OCI-LY7 (cell line): ENCODE results near the gene THAP3. TPM values are rescaled to one million over a fixed set of nuclear protein-coding genes. Genes with fewer than 3 reads are reported as not detected.
A peak's percentile ranks its signal among the peaks of the same experiment; 100 is the strongest.

Experiments
- BruUV-seq: library from RNA; stranded (reverse); fragments of 400-500 nt; replicated peaks from 2 replicates; lab custom pipeline; 2021; lab: Mats Ljungman, UMichigan
- CTCF ChIA-PET: fragments of 300-600 bp; sonication (Branson Sonifier 250); formaldehyde crosslinking; loops from one replicate; lab custom pipeline; 2022; ENCODE audit warnings: antibody characterized with exemption; ENCODE audit not compliant: unreplicated experiment; lab: Charles Lee
- POLR2A ChIA-PET: fragments of 300-600 bp; sonication (Branson Sonifier 250); formaldehyde crosslinking; loops from one replicate; lab custom pipeline; 2022; ENCODE audit warnings: antibody characterized with exemption; lab: Charles Lee
- DNase-seq: peaks from one replicate; pipeline ENCODE4 v3.0.0-alpha.2; 2015; ENCODE audit warnings: low spot score
- H2AFZ ChIP-seq: fragments of 200-600 bp; sonication (generic), shearing (Covaris generic); 2 replicates; pipeline ENCODE4 v1.6.1; 2014; ENCODE audit warnings: mild to moderate bottlenecking, antibody characterized with exemption, low read length, moderate library complexity
- H3K27ac ChIP-seq: fragments of 200-600 bp; sonication (generic); 2 replicates; pipeline ENCODE4 v1.5.1; 2014; ENCODE audit warnings: mixed run types, low read depth, mild to moderate bottlenecking, moderate library complexity, low read length, inconsistent platforms; ENCODE audit not compliant: poor library complexity, severe bottlenecking
- H3K36me3 ChIP-seq: fragments of 200-600 bp; sonication (generic); 2 replicates; pipeline ENCODE4 v1.6.1; 2014; ENCODE audit warnings: mild to moderate bottlenecking, antibody characterized with exemption, low read length, moderate library complexity, mixed read lengths; ENCODE audit not compliant: insufficient read depth
- H3K4me1 ChIP-seq: fragments of 200-600 bp; sonication (generic); 2 replicates; pipeline ENCODE4 v1.5.1; 2014; ENCODE audit warnings: mild to moderate bottlenecking, low read length; ENCODE audit not compliant: insufficient read depth, poor library complexity, severe bottlenecking
- H3K4me2 ChIP-seq: fragments of 200-600 bp; sonication (generic); 2 replicates; pipeline ENCODE4 v1.6.1; 2014; ENCODE audit warnings: mild to moderate bottlenecking, low read length
- H3K4me3 ChIP-seq: fragments of 200-600 bp; sonication (generic); 2 replicates; pipeline ENCODE4 v1.5.1; 2014; ENCODE audit warnings: mild to moderate bottlenecking, low read depth, low read length; ENCODE audit not compliant: poor library complexity, severe bottlenecking
- H3K79me2 ChIP-seq: fragments of 200-600 bp; sonication (generic); 2 replicates; pipeline ENCODE4 v1.6.1; 2016; ENCODE audit warnings: low read depth, mild to moderate bottlenecking, low read length, moderate library complexity, mixed read lengths; ENCODE audit not compliant: insufficient read depth
- H3K9me2 ChIP-seq: fragments of 200-600 bp; sonication (generic); 2 replicates; pipeline ENCODE4 v1.6.1; 2016; ENCODE audit warnings: mild to moderate bottlenecking, low read length, mixed read lengths; ENCODE audit not compliant: insufficient read depth
- H3K9me3 ChIP-seq: fragments of 200-600 bp; sonication (generic); 2 replicates; pipeline ENCODE4 v1.6.1; 2014; ENCODE audit warnings: mild to moderate bottlenecking, mixed run types, low read length, mixed read lengths
- H4K20me1 ChIP-seq: fragments of 200-600 bp; sonication (generic); 2 replicates; pipeline ENCODE4 v1.6.1; 2014; ENCODE audit warnings: mild to moderate bottlenecking, antibody characterized with exemption, low read length, moderate library complexity, mixed read lengths; ENCODE audit not compliant: insufficient read depth
- CTCF ChIP-seq: fragments of 200-600 bp; sonication (generic); conservative IDR thresholded peaks from 2 replicates; pipeline ENCODE4 v1.5.1; 2014; ENCODE audit warnings: mild to moderate bottlenecking, antibody characterized with exemption, low read length, moderate library complexity, mixed read lengths
- EZH2phosphoT487 ChIP-seq: fragments of 200-600 bp; sonication (generic); IDR thresholded peaks from 2 replicates; pipeline ENCODE4 v1.6.1; 2018; ENCODE audit warnings: low read depth, borderline replicate concordance, mild to moderate bottlenecking, mixed run types, antibody characterized with exemption, low read length, moderate library complexity, mixed read lengths
- intact Hi-C: fragments of 100-400 bp; cut with micrococcal nuclease; formaldehyde crosslinking; loops from one replicate; pipeline ENCODE4 v1.10.0; 2022; ENCODE audit not compliant: unreplicated experiment
- total RNA-seq, 2 experiments: library from RNA; depleted of rRNA in 1 of 2; stranded (reverse); fragments of >200 nt in 1 of 2; shearing (Covaris generic) in 1 of 2; gene quantifications; 2 replicates each; pipeline ENCODE4 v1.2.3, GENCODE V29; 2014 to 2022

Gene THAP3
- total RNA-seq, 2 experiments from 2014 or later = 17.2 to 22.4 TPM

DNA sequence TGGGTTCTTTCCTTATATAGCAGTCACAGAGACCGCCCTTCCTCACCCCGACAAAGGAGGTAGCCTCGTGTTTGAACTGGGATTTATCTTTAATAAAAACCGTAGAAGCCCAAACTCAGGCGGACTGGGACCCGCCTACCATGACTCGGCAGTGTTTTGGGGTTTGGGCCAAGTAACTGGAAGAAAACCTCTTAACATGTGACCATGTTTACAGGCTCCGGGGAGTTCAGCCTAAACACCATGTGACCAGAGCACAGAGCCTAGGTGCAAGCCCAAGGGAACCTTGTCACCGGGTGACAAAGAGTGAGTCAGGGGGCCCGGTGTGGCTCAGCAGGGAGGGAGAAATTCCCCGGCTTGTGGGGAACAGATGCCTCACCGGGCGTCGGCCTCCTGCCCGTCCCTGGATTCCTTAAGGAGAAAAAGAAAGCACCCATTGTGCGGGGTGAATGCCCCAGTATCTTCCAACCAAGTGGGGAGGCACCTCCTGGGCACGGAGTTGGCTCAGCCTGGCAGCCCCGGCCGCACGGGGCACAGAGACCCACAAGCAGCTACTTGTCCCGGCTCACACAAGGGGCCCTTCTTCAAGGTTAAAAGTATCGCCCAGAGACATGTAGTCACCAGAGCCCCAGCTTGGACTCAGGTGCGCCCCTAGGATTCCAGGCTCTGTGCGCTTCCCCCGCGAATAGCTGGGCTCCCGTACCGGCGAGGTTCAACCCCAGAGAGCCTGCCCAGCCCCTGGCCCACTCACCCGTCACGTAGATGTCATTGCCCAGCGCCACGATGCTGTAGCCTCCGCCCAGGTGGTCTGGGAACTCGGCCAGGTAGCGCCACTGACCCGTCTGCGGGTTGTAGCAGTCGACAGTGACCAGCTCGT lies 23.4 kb upstream of the THAP3 start:
- H3K27ac ChIP-seq = no peak overlapping the region
- POLR2A ChIA-PET = interaction anchor here (0.6 to 1.3 kb wide), 2 partner anchors 24 to 47 kb away, joined by 3 to 4 read pairs; no protein-coding TSS in a partner anchor
- peak; percentile 43; the same call in 1 of the 2 replicates for TF ChIP-seq CTCF
- no peak for TF ChIP-seq EZH2phosphoT487
- H3K4me3 ChIP-seq = peak overlapping the region; percentile 71
- peak; percentile 55 for DNase-seq
- CTCF ChIA-PET = interaction anchor here (1.0 to 1.5 kb wide), 3 partner anchors 14 to 178 kb away, joined by 3 to 4 read pairs (median 4); no protein-coding TSS in a partner anchor
- peaks cover 16% of the 10 kb centered on the region; the same call in 1 of the 2 replicates for H3K36me3 ChIP-seq
- H3K79me2 ChIP-seq = no peaks in the 10 kb centered on the region
- BruUV-seq = no TSS peak
- H2AFZ ChIP-seq = peak overlapping the region; percentile 59; the same call in 1 of the 2 replicates
- H3K4me2 ChIP-seq = peak overlapping the region; percentile 82
- no peaks in the 10 kb centered on the region for H4K20me1 ChIP-seq
- H3K4me1 ChIP-seq = peaks cover 35% of the 10 kb centered on the region
- H3K9me2 ChIP-seq = no peaks in the 10 kb centered on the region
- intact Hi-C loops = no loop called here
- no peaks in the 10 kb centered on the region for H3K9me3 ChIP-seq

DNA sequence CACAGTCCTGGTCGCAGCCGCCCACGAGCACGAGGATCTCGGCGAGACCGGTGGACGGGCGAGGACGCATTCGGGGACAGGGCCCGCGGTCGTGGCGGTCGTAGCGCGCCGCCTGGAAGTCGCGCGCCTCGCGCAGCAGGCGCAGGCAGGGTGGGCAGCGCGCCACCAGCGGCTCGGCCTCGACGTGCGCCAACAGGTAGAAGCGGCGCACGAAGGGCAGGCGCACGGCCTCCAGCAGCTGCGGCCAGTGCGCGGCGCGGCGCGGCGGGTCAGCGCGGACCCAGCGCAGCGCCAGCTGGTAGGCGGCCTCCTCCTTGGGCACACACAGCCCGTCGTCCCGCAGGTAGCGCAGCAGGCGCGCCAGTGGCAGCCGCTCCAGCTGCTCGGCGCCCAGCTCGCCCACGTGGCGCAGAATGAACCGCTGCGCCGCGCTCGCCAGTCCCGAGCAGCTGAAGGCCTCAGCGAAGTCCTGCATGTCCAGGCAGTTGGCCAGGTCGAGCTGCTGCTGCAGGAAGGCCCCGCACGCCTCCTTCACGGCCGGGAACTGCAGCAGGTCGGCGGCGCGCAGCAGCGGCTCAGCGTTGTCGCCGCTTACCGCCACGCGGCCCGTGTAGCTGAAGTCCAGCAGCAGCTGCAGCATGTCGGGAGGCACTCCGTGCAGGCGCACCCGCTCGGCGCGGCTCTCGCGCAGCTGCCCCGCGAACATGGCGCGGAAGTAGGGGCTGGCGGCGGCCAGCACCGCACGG lies 22.6 kb upstream of the THAP3 start:
- Histone ChIP-seq H3K27ac (no peak overlapping the region), H3K9me2 (no peaks in the 10 kb centered on the region), H3K4me1 (peaks cover 35% of the 10 kb centered on the region), H3K4me3 (peak overlapping the region; percentile 71), H4K20me1 (no peaks in the 10 kb centered on the region), H3K36me3 (peaks cover 13% of the 10 kb centered on the region; the same call in 1 of the 2 replicates), H2AFZ (peak overlapping the region; percentile 59), H3K9me3 (no peaks in the 10 kb centered on the region), H3K79me2 (no peaks in the 10 kb centered on the region), H3K4me2 (peak overlapping the region; percentile 82)
- no peak for TF ChIP-seq EZH2phosphoT487
- no peak for TF ChIP-seq CTCF
- intact Hi-C loops = loop anchor here (2.0 kb wide), 1 partner anchor 47 kb away; the partner anchor contains the start of genes NOL9 and TAS1R1
- CTCF ChIA-PET = interaction anchor here (1.1 kb wide), 1 partner anchor 179 kb away, joined by 3 read pairs; no protein-coding TSS in a partner anchor
- no peak for DNase-seq
- POLR2A ChIA-PET = interaction anchor here (1.3 kb wide), 1 partner anchor 24 kb away, joined by 3 read pairs; no protein-coding TSS in a partner anchor
- no TSS peak for BruUV-seq
